Neuronal stem cell (in vitro differentiated cells): ENCODE data around the gene DLX4.

Experiments
- DNase-seq: peaks from one replicate; pipeline ENCODE4 v3.0.0-alpha.2; 2013; ENCODE audit warnings: low spot score
- H2AFZ ChIP-seq: one replicate; pipeline ENCODE4 v1.6.1; 2013; ENCODE audit warnings: mild to moderate bottlenecking, low read length, inconsistent platforms
- H2AK5ac ChIP-seq: 2 replicates; pipeline ENCODE4 v1.6.1; 2013; ENCODE audit warnings: low read depth, mild to moderate bottlenecking, inconsistent platforms, low read length, moderate library complexity, mixed read lengths
- H2BK120ac ChIP-seq: 2 replicates; pipeline ENCODE4 v1.6.1; 2013; ENCODE audit warnings: low read depth, mild to moderate bottlenecking, inconsistent platforms, low read length, moderate library complexity, mixed read lengths
- H2BK12ac ChIP-seq: one replicate; pipeline ENCODE4 v1.6.1; 2013; ENCODE audit warnings: low read length, inconsistent platforms
- H2BK15ac ChIP-seq: 2 replicates; pipeline ENCODE4 v1.6.1; 2013; ENCODE audit warnings: mild to moderate bottlenecking, low read length, inconsistent platforms, mixed read lengths
- H2BK5ac ChIP-seq: one replicate; pipeline ENCODE4 v1.6.1; 2013; ENCODE audit warnings: inconsistent platforms, mild to moderate bottlenecking, low read length, moderate library complexity
- H3K14ac ChIP-seq: one replicate; pipeline ENCODE4 v1.6.1; 2013; ENCODE audit warnings: low read length, inconsistent platforms
- H3K18ac ChIP-seq: 2 replicates; pipeline ENCODE4 v1.6.1; 2013; ENCODE audit warnings: low read length, inconsistent platforms
- H3K23ac ChIP-seq: 2 replicates; pipeline ENCODE4 v1.6.1; 2013; ENCODE audit warnings: low read depth, mild to moderate bottlenecking, mixed read lengths, low read length, inconsistent platforms; ENCODE audit not compliant: poor library complexity
- H3K27ac ChIP-seq: replicated peaks from 3 replicates; pipeline ENCODE4 v1.5.1; 2013; ENCODE audit warnings: low read length, inconsistent platforms
- H3K27me3 ChIP-seq, 3 experiments: 2 replicates each; pipeline ENCODE4 v1.6.1; 2013; ENCODE audit warnings: low read length in 3 of 3, mild to moderate bottlenecking in 2 of 3, inconsistent platforms in 1 of 3, low read depth in 1 of 3, mixed read lengths in 1 of 3, moderate library complexity in 1 of 3; ENCODE audit not compliant: control insufficient read depth in 3 of 3, insufficient read depth in 3 of 3
- H3K36me3 ChIP-seq, 2 donors: replicated peaks in 1 of 2; 2 replicates each; pipeline ENCODE4 v1.6.1; 2013; ENCODE audit warnings: low read length in 2 of 2; ENCODE audit not compliant: control insufficient read depth in 2 of 2, insufficient read depth in 2 of 2
- H3K4ac ChIP-seq: 2 replicates; pipeline ENCODE4 v1.6.1; 2013; ENCODE audit warnings: inconsistent platforms, mild to moderate bottlenecking, low read length, moderate library complexity
- H3K4me1 ChIP-seq, 2 donors: 1 replicate in 1 of 2; 2 replicates in 1 of 2; pipeline ENCODE4 v1.6.1; 2013; ENCODE audit warnings: low read length in 2 of 2, low read depth in 1 of 2; ENCODE audit not compliant: control insufficient read depth in 2 of 2, insufficient read depth in 1 of 2
- H3K4me2 ChIP-seq: one replicate; pipeline ENCODE4 v1.6.1; 2013; ENCODE audit warnings: mild to moderate bottlenecking, low read length, inconsistent platforms; ENCODE audit not compliant: insufficient read depth, poor library complexity, severe bottlenecking
- H3K4me3 ChIP-seq, 2 donors: 2 replicates each; pipeline ENCODE4 v1.5.1; 2013; ENCODE audit warnings: low read length in 2 of 2, mild to moderate bottlenecking in 2 of 2, inconsistent platforms in 1 of 2, moderate library complexity in 1 of 2
- H3K79me1 ChIP-seq: one replicate; pipeline ENCODE4 v1.6.1; 2013; ENCODE audit warnings: low read depth, mild to moderate bottlenecking, inconsistent platforms, low read length, moderate library complexity
- H3K9ac ChIP-seq: one replicate; pipeline ENCODE4 v1.6.1; 2013; ENCODE audit warnings: mild to moderate bottlenecking, low read depth, low read length, inconsistent platforms; ENCODE audit not compliant: poor library complexity
- H3K9me3 ChIP-seq, 2 donors: replicated peaks in 1 of 2; 2 replicates each; pipeline versions ENCODE3 to v1.6.1; 2013; ENCODE audit warnings: low read length in 2 of 2, mild to moderate bottlenecking in 2 of 2, inconsistent platforms in 1 of 2, low read depth in 1 of 2, mixed read lengths in 1 of 2, moderate library complexity in 1 of 2; ENCODE audit not compliant: control insufficient read depth in 2 of 2, insufficient read depth in 1 of 2
- H4K8ac ChIP-seq: one replicate; pipeline ENCODE4 v1.6.1; 2013; ENCODE audit warnings: low read depth, mild to moderate bottlenecking, inconsistent platforms, low read length, moderate library complexity
- H4K91ac ChIP-seq: one replicate; pipeline ENCODE4 v1.6.1; 2013; ENCODE audit warnings: low read length, low read depth, mild to moderate bottlenecking, inconsistent platforms; ENCODE audit not compliant: poor library complexity
- WGBS, 2 donors: extraction: QIAGEN DNeasy Blood & Tissue Kit; methylation state at CpG; one replicate each; pipeline ENCODE4 v1.1.7; 2013; ENCODE audit warnings: missing lambda C conversion rate in 2 of 2, mixed read lengths in 1 of 2; ENCODE audit not compliant: insufficient read length in 2 of 2, insufficient replicate concordance in 1 of 2; ENCODE audit errors: extremely low coverage in 2 of 2; 5-methylcytosine and 5-hydroxymethylcytosine counted together

DLX4 gene

GRCh38 chr17:49924589-49924988 is 44.4 kb upstream of the DLX4 start:
- H3K4me3 ChIP-seq = no peak overlapping the region
- no peak overlapping the region for H2BK12ac ChIP-seq
- H2BK5ac ChIP-seq = peak overlapping the region; percentile 63
- no peak overlapping the region for H3K4ac ChIP-seq
- H3K27ac ChIP-seq = no peak overlapping the region
- no CpG with 5 or more reads among the region's 7 CpGs for WGBS, 2 donors
- no peaks in the 10 kb centered on the region for H3K9me3 ChIP-seq
- DNase-seq = no peak
- no peak overlapping the region for H2BK120ac ChIP-seq
- no peak overlapping the region for H3K9ac ChIP-seq
- no peak overlapping the region for H3K4me2 ChIP-seq
- no peak overlapping the region for H3K18ac ChIP-seq
- no peak overlapping the region for H4K91ac ChIP-seq
- H3K14ac ChIP-seq = no peak overlapping the region
- no peaks in the 10 kb centered on the region for H3K36me3 ChIP-seq
- no peak overlapping the region for H2AFZ ChIP-seq
- H3K79me1 ChIP-seq = no peaks in the 10 kb centered on the region
- H4K8ac ChIP-seq = no peak overlapping the region
- H3K27me3 ChIP-seq = peaks cover 0 to 67% (median 0%) of the 10 kb centered on the region in 3 experiments
- no peak overlapping the region for H3K23ac ChIP-seq
- H2AK5ac ChIP-seq = peak overlapping the region; percentile 70
- peak overlapping the region; percentile 56 for H2BK15ac ChIP-seq
- H3K4me1 ChIP-seq = peaks cover 0 to 11% of the 10 kb centered on the region in 2 donors

- Histone ChIP-seq H2BK12ac (no peak overlapping the region), H3K23ac (no peak overlapping the region), H2BK15ac (no peak overlapping the region), H3K4ac (no peak overlapping the region), H3K27ac (no peak overlapping the region), H3K4me1 (peaks cover 0 to 4% of the 10 kb centered on the region in 2 donors), H4K8ac (no peak overlapping the region), H3K9ac (no peak overlapping the region), H4K91ac (no peak overlapping the region), H2BK120ac (no peak overlapping the region), H3K27me3 (peaks cover 0 to 68% (median 0%) of the 10 kb centered on the region in 3 experiments), H3K36me3 (no peaks in the 10 kb centered on the region), H3K4me3 (no peak overlapping the region), H3K9me3 (no peaks in the 10 kb centered on the region), H3K14ac (no peak overlapping the region), H2AK5ac (no peak overlapping the region), H3K4me2 (no peak overlapping the region), H2AFZ (no peak overlapping the region), H2BK5ac (no peak overlapping the region), H3K18ac (peak overlapping the region; percentile 49), H3K79me1 (no peaks in the 10 kb centered on the region)
- no peak for DNase-seq
- no CpG with 5 or more reads among the region's 9 CpGs for WGBS, 2 donors
Measured at GRCh38 chr17:49925921-49926320, 43.1 kb upstream of the DLX4 start.

- no peaks in the 10 kb centered on the region for H3K79me1 ChIP-seq
- no peak overlapping the region for H3K18ac ChIP-seq
- H3K4me3 ChIP-seq = no peak overlapping the region
- H3K23ac ChIP-seq = no peak overlapping the region
- no peaks in the 10 kb centered on the region for H3K9me3 ChIP-seq
- H3K27ac ChIP-seq = no peak overlapping the region
- no peak overlapping the region for H3K9ac ChIP-seq
- H3K4ac ChIP-seq = no peak overlapping the region
- peaks cover 0 to 3% of the 10 kb centered on the region in 2 donors for H3K4me1 ChIP-seq
- no peak overlapping the region for H4K8ac ChIP-seq
- peak overlapping the region; percentile 71 for H2AK5ac ChIP-seq
- H3K14ac ChIP-seq = peak overlapping the region; percentile 47
- no peak overlapping the region for H2AFZ ChIP-seq
- peaks cover 0 to 68% (median 0%) of the 10 kb centered on the region in 3 experiments for H3K27me3 ChIP-seq
- no peak overlapping the region for H2BK5ac ChIP-seq
- H3K4me2 ChIP-seq = no peak overlapping the region
- no peak overlapping the region for H2BK120ac ChIP-seq
- no CpG with 5 or more reads among the region's 13 CpGs for WGBS, 2 donors
- H2BK15ac ChIP-seq = peak overlapping the region; percentile 85
- no peaks in the 10 kb centered on the region for H3K36me3 ChIP-seq
- no peak for DNase-seq
- no peak overlapping the region for H2BK12ac ChIP-seq
- no peak overlapping the region for H4K91ac ChIP-seq
Measured at GRCh38 chr17:49926886-49927285, 42.1 kb upstream of the DLX4 start.

GRCh38 chr17:49928126-49928800 is 40.7 kb upstream of the DLX4 start:
- no peak for DNase-seq

More at GRCh38 chr17:49928126-49928800, 40.7 kb upstream of the DLX4 start:
- Histone ChIP-seq H3K9me3 (no peaks in the 10 kb centered on the region), H2BK5ac (no peak overlapping the region), H3K14ac (peak overlapping the region; percentile 38), H2BK120ac (no peak overlapping the region), H2AK5ac (no peak overlapping the region), H4K8ac (no peak overlapping the region), H4K91ac (no peak overlapping the region), H3K4ac (no peak overlapping the region), H3K79me1 (no peaks in the 10 kb centered on the region), H3K23ac (no peak overlapping the region), H3K18ac (peak overlapping the region; percentile 48), H2BK12ac (no peak overlapping the region), H3K4me1 (no peaks in the 10 kb centered on the region), H3K4me2 (peak overlapping the region; percentile 2), H3K27me3 (peaks cover 0 to 77% (median 0%) of the 10 kb centered on the region in 3 experiments), H3K9ac (no peak overlapping the region), H2BK15ac (no peak overlapping the region), H3K36me3 (no peaks in the 10 kb centered on the region), H3K4me3 (no peak overlapping the region), H3K27ac (no peak overlapping the region), H2AFZ (no peak overlapping the region)
- WGBS, 2 donors = no CpG with 5 or more reads among the region's 10 CpGs
